G401 (cell line): Measurements from ENCODE around the gene MAPT. TPM values are rescaled to one million over a fixed set of nuclear protein-coding genes. Genes with fewer than 3 reads are reported as not detected.

ENCODE experiments used
- DNase-seq: peaks from one replicate; pipeline ENCODE4 v3.0.0-alpha.2; 2015; ENCODE audit warnings: low spot score
- in situ Hi-C: cut with HindIII; loops from 2 replicates; pipeline ENCODE4 v1.10.0; 2016; ENCODE audit warnings: low sequenced_read_pairs, mixed read lengths
- total RNA-seq: library from RNA; depleted of rRNA; stranded (reverse); fragments of >200 nt; shearing (Covaris generic); gene quantifications from 2 replicates; pipeline ENCODE4 v1.2.3, GENCODE V29; 2014

MAPT gene
- total RNA-seq, 1 experiment from 2014 or later: 0.44 TPM

DNA sequence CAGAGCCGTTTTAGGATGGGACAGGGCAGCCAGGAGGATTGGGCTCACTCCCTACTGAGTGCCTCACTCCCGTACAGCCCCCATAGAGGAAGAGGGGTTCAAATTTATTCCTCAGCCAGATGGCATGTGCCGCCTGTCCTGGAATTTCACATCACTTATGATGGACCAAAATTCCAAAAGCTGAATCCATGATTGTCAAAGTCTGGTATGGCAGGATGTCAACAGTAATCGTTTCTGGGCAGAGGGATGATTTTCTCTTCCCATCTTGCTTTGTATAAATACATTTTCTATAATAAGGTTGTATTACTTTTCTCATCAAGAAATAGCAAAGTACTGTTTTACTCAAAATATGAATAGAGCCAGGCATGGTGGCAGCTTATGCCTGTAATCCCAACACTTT lies 66.0 kb downstream of the MAPT start:
- DNase-seq: no peak
- in situ Hi-C loops: no loop called here

DNA sequence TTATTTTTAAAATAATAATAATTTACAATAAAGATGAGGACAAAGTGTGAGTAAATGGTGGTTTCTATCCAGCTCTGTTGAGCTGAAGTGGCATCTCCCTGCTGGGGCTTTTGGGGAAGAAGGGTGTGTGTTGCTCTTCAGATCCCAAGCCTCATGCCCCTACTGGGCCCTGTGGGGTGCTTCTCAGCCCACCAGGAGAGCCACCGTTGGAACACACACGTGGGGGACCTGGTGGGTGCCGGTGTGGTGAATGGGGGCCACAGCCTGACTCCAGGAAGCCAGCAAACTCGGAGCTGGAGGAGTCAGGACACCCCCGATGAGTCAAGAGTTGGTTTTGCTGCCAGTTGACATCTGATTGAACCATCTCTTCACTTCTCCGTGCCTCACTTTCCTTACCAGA lies 66.9 kb downstream of the MAPT start:
- in situ Hi-C loops: no loop called here
- DNase-seq: no peak

DNA sequence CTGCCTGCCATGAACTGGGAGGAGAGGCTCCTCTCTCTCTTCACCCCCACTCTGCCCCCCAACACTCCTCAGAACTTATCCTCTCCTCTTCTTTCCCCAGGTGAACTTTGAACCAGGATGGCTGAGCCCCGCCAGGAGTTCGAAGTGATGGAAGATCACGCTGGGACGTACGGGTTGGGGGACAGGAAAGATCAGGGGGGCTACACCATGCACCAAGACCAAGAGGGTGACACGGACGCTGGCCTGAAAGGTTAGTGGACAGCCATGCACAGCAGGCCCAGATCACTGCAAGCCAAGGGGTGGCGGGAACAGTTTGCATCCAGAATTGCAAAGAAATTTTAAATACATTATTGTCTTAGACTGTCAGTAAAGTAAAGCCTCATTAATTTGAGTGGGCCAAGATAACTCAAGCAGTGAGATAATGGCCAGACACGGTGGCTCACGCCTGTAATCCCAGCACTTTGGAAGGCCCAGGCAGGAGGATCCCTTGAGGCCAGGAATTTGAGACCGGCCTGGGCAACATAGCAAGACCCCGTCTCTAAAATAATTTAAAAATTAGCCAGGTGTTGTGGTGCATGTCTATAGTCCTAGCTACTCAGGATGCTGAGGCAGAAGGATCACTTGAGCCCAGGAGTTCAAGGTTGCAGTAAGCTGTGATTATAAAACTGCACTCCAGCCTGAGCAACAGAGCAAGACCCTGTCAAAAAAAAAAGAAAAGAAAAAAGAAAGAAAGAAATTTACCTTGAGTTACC lies 68.0 kb downstream of the MAPT start:
- in situ Hi-C loops: no loop called here
- no peak for DNase-seq

DNA sequence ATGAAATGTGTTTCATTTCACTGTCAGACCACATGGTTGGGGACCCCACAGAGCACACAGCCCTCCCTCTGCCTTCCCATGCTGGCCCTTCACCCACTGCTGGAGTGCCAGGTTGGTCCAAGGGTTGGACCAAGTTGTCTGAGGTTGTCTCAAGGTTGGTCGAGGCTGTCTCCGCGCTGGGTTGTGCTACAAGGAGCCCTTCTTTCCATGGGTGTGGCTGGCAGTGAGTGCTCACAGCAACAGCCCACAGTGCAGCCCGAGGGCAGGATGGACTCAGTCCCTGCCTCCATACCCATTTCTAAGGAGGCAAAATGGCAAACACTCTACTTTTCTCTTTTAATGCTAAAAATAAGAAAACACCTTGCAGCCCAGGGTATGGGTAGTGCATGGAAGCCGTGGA lies 68.9 kb downstream of the MAPT start:
- in situ Hi-C loops: no loop called here
- DNase-seq: no peak

DNA sequence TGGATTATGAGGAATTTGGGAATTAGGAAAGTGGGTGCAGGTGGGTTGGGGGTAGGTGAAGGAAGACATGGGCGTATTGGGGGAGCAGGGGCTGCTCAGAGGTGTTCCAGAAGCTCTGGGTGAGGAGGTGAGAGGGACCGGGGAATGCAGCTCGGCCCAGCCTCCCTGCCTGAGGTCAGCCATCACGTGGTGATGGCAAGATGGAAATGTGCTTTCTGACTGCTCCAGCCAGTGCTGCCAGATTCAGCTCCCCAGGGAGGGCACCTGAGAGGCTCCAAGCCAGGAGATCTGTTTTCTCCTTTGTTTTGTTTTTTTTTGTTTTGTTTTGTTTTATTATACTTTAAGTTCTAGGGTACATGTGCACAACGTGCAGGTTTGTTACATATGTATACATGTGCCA lies 69.5 kb downstream of the MAPT start:
- in situ Hi-C loops: no loop called here
- peak; percentile 50 for DNase-seq

DNA sequence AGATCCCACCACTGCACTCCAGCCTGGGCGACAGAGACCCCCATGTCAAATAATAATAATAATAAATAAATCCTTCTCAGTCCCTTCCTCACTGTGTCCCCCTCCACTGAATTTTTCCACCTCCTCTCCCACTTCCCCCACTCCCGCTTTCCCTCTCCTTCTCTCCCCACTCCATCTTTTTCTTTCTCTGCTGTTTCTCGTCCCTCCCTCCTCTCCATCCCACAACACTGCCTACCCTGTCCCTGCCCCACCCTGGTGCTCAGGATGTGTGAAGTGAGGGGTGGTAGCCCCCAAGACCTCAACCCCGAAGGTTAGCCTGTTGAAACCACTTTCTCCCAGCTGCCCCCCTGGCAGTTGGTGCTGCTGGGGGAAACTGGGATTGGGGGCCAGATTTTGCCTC lies 70.3 kb downstream of the MAPT start:
- in situ Hi-C loops: no loop called here
- no peak for DNase-seq

DNA sequence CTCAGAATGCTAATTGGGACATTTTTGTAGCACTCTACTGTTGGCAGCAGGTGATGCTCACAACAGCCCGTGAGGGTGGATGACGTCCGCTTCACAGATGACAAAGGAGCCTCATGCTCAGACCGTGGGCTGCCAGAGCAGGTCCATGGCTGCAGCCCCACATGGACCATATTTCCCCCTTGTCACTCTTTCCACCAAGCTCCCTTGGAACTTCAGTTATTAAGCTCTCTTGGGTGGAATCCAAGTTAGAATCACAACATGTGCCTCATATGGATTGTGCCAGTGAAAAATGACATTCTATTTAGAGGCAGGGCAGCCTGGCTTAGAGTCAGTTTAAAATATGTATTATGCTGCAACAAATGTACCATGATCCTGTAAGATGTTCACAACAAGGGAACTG lies 71.5 kb downstream of the MAPT start:
- in situ Hi-C loops: no loop called here
- DNase-seq: peak; percentile 71

DNA sequence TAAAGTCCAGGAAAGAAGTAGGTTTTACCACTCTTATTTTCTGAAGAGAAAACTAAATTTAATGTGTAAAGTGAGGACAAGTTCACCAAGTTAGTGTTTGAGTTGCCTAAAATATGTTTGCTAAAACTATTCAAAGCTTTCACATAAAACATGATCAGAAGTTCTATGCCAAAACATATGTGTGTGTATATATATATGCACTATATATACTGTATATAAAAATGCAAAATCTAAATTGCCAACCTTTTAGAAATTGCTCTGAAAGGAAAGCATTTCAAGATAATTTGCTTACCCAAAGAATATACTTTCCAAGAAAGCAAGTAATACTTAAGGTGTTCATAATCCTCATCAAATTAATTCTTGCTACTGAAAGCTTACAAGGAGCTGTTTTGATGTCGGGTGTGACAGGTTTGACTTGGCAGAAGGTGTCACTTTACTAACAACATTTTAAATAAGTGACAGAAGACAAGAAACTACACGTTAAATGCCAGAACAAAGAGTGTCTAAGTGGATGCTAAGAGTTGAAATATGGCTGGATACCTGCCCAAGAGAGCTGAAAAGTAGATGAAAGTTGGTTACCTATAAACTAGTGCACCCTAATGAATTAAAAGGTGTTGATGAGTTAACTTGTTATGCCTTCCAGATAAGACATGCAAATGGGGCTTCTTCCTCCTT lies 72.4 kb downstream of the MAPT start:
- in situ Hi-C loops: no loop called here
- DNase-seq: no peak

DNA sequence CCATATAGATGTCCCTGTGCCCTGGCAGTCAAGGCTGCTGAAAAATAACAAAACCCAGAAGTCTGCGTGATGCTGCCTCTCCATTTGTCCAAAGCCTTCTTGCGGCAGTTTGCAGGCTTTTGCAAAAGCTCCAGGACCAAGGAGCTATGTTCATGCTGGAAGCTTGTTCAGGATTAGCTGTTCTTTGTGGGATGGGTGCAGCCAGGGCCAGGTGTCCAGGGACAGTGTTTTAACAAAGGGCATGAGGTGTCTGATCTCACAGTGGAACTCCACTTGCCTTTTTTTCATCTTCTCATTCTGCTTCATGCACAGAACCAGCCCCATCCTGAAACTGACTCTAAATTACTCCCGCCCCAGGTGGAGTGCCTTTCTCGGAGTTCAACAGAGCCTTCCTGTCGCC lies 73.0 kb downstream of the MAPT start:
- in situ Hi-C loops: no loop called here
- no peak for DNase-seq

DNA sequence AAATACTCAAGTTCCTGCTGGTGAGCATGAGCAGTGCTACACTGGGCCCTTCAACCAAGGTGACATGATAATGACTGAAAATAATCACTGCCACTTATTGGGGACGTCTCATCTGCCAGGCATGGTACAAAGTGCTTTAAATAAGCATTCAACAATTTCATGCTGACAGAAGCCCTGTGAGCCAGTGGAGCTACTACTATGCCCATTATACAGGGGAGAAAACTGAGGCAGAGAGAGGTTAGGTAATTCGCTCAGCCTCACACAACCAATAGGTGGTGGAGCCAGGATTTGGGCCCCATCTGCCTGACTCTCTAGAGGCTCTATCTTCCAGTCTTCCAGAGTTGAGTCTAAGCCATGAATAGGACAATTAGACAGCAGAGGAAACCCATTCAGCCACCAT lies 74.4 kb downstream of the MAPT start:
- no peak for DNase-seq
- in situ Hi-C loops: no loop called here

DNA sequence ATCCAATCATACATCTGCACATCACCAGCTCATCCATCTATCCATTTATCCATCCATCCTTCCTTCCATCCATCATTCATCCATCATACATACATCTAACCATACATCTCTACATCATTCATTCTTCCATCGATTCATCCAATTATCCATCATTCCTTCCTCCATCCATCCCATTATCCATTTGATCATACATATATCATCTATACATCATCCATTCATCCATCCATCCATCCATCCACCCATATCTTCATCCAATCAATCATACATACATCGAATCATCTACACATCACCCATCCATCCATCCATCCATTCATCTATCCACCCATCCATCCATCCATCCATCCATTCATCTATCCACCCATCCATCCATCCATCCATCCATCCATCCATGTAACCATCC lies 75.4 kb downstream of the MAPT start:
- in situ Hi-C loops: no loop called here
- DNase-seq: no peak

DNA sequence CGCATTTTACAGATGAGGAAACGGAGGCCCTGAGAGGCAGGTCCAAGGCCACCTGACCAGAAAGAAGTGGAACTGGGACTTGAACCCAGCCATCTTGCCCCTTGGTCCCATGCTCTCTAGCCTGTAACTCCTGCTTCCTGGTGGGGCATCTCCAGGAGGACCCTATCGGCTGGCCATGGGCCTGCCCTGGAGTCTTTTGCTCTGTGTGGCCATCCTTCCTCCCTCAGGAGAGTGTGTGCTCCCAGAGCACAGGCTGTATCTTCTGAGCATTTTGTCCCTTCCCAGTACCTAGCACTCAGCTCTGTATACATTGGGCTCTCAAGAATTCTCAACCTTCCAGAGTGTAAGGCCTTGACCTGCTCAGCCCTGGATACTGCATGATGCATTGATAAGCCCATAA lies 76.3 kb downstream of the MAPT start:
- no peak for DNase-seq

DNA sequence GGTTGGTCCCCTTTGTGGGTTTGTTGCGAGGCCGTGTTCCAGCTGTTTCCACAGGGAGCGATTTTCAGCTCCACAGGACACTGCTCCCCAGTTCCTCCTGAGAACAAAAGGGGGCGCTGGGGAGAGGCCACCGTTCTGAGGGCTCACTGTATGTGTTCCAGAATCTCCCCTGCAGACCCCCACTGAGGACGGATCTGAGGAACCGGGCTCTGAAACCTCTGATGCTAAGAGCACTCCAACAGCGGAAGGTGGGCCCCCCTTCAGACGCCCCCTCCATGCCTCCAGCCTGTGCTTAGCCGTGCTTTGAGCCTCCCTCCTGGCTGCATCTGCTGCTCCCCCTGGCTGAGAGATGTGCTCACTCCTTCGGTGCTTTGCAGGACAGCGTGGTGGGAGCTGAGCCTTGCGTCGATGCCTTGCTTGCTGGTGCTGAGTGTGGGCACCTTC lies 77.4 kb downstream of the MAPT start:
- no peak for DNase-seq
- in situ Hi-C loops: no loop called here

More for the DNA sequence above, 76.3 kb downstream of the MAPT start:
- in situ Hi-C loops: no loop called here

DNA sequence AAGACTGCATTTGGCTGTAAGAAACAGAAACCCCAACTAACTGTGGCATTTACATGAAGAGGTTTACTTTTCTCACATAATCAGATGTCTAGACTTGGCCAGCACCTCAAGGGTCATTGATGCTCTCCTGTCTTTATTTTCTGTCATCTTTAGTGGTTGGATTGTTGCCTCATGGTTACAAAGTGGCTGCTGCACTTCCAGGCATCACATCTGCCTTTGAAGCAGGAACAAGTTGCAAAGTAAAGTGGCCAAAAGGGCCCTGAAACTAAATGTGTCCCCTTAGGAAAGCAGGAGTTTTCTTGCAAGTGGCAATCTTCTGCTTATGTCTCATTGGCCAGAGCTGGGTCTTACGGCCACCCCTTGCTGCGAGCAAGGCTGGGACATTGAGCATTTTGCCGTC lies 78.2 kb downstream of the MAPT start:
- no peak for DNase-seq
- in situ Hi-C loops: no loop called here

DNA sequence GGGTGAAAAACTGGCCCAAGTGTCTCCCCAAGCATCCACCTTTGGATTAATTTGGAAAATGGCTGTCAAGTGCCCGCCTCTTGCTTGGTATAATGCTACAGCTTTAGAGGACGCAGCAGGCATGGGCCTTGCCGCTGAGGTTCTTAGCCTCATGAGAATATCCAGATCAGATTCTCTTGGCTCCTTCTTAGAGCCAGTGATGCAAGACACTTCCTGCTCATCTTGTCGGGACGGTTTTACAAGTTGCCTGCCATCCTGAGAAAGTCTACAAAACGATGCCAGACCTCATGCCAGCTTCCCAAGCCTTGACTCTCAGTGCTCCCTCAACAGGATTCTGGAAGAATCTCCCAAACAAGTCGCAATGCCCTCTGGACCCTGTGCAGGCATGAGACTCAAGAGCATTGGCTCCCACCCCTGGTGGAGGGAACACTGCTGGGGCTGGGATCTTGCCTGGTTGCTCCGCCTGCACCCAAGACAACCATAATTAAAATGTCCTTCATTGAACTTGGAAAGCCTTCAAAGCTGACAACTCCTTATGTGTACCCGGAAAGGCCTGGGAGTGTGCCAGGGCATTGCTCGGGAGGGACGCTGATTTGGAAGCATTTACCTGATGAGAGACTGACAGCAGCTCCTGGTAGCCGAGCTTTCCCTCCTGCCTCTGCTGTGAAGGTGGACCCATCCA lies 78.9 kb downstream of the MAPT start:
- peak; percentile 91 for DNase-seq
- in situ Hi-C loops: no loop called here

DNA sequence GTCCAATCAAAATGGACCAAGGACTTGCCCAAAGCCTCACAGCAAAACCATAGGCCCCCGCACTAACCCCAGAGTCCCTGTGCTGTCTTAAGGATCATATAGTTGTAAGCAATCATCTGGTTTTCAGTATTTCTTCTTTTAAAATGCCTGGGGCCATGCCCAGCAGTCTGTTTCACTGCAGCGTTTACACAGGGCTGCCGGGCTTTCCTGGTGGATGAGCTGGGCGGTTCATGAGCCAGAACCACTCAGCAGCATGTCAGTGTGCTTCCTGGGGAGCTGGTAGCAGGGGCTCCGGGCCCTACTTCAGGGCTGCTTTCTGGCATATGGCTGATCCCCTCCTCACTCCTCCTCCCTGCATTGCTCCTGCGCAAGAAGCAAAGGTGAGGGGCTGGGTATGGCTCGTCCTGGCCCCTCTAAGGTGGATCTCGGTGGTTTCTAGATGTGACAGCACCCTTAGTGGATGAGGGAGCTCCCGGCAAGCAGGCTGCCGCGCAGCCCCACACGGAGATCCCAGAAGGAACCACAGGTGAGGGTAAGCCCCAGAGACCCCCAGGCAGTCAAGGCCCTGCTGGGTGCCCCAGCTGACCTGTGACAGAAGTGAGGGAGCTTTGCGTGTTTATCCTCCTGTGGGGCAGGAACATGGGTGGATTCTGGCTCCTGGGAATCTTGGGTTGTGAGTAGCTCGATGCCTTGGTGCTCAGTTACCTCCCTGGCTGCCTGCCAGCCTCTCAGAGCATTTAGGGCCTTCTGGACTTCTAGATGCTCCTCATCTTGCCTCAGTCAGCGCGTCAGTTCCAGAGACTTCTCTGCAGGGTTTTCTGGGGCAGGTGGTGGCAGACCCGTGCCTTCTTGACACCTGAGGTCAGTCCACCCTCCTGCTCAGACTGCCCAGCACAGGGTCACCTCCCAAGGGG lies 79.8 kb downstream of the MAPT start:
- in situ Hi-C loops: no loop called here
- peak; percentile 54 for DNase-seq

DNA sequence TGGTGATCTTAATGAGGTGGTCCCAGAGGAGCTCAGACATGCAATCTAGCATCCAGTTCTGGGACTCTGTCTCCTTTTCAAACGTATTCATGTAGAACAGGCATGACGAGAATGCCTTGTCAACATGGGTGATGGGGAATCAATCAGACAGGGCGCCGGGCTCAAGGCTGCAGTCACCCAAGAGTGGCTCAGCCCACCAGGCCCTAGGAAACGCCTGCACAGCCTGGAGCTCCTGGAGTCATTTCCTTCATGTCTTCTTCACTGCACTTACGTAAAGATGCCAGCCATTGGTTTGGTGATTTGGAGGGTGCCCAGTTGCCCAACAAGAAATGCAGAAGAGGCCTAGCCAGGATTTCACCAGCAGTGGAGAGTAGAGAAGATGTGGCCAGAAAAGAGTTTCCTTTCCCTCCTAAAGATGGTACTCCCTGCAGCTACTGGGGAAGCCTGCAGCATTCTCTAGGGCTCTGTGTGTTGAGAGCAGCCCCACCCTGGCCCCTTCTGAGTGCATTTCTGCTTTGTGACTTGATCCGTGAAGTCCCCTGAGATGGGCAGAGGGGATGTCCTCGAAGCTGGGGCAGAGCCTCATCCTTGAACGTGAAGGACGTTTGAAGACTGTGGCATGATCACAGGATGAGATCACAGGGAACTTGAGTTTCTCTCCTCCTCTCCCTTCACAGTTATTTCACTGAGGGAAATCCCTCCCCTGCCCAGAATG lies 80.7 kb downstream of the MAPT start:
- in situ Hi-C loops: no loop called here
- no peak for DNase-seq

DNA sequence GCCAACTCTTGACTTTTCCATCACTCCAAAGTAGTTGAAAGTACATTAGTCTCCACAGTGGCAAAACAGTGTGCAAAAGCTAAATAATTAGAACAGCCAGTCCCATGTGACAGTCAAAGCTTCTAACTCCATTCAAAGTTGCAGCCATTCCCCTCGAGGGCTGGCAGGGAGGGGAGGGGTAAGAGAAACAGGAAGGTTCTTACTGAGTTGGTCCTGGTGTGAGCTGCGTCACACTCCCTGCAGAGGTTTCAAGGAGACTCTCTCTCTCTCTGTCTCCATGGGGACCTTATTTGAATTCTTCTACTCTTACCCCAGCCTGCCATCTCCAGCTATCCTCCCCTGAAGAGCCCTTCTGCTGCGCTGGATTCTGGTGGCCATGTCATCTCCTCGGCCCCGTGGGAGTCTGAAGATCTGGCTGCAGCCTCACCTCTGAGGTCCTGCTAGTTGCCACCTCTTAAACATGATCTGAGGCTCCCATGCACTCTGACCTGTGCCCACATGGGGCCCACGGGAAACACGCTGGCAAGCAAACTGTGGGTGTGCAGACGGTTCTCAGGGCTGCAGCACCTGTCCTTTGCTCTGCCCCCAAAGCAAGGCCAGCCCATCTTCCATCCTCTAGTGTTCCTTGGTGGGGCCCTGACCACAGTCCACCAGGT lies 81.4 kb downstream of the MAPT start:
- in situ Hi-C loops: no loop called here
- DNase-seq: no peak
